GM19395 (cell line): ENCODE data around the gene MARCHF11.

Experiments used
- ATAC-seq: cut with Tn5 transposase; IDR thresholded peaks from one replicate; pipeline ENCODE4 v1.9.1; 2021; ENCODE audit warnings: mild to moderate bottlenecking, moderate library complexity; ENCODE audit not compliant: unreplicated experiment

The MARCHF11 gene

DNA sequence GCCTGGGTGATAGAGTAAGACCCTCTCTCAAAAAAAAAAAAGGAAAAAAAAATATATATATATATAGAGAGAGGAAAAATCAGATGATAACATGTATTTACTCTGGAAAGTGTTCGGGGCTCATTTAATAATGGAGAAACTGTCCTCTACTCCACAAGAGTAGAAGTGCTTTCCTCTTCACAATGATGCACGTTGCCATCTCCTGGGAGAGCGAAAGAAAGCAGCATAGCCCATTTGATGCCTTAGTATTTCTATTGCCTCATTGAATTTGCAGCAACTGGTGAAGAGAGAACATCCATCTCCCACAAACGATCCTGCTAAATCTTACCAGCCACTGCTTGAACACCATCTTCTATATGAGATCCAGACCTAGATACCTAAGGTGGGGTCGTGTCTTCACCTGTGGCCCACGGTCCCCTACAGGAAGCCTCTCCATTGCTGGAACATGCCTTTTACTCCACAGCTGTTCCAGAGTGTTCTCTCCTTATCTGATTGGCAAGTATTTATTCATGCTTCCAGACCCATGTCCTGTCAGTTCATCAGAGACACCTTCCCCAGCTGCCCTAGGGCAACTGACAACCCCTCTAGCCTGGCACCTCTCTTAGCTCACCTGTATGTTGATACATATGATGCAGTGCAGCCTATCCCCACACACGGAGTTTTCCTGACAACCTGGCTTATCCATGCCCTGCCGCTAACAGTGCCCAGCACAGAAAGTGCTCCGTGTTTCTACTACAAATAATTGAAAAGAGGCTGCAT, 115.3 kb downstream of the MARCHF11 start:
- ATAC-seq, result no peak

DNA sequence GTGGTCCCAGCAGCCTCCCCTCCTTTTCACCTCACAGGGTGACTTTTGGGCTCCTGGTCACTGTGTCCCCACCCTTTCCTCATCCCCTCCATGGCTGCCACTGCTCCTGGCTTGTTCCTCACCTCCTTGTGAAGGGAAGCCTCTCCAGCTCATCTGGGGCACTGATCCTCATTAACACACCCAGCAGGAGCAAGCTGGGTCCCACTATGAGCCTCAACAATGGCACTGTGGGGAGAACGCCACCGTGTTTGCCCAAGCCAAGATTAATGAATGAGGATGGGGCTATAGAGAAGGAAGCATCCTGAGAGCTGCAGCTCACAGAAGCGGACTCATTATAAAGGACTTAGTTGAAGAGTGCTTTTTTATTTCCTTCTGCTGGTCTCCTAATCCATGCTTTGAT, 118.4 kb downstream of the MARCHF11 start:
- no peak for ATAC-seq

DNA sequence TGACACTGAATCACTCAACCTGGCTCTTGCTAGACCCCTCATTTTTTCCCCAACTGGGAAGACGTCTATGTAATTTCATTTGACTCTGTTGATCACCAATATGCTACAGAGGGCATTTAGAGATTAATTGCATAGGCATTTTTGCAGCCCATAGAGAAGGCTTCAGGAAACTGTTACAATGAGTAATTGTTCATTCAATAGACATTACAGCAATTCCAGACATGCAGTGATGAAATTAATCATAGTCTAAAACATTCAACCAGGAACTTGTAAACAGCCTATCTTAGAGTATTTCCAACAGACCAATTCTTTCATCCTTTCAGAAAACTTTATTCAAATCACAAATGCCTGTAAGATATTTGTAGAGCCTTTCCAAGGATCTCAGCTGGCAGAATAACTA, 122.3 kb downstream of the MARCHF11 start:
- no peak for ATAC-seq

DNA sequence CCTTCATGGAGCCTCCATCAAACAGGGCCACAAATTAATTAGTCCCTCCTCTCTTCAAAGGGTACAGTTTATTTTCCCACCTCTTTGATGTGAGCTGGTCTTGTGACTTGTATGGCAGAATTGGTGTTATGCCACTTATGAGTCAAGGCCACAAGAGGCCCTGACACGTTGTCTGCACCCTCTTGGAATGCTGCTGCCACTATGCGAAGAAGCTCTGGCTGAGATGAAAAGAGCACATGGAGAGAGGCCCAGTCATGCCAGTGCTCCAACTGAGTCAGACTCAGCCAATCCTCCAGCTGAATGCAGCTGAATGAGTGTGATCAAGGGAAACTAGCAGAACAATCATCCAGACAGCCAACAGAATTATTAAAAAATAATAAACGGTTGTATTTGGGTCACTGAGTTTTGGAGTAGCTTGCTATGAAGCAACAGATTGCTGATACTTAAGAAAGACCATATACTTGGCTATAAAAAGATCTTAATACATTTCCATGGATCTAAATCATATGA, 128.3 kb downstream of the MARCHF11 start:
- ATAC-seq, result no peak

DNA sequence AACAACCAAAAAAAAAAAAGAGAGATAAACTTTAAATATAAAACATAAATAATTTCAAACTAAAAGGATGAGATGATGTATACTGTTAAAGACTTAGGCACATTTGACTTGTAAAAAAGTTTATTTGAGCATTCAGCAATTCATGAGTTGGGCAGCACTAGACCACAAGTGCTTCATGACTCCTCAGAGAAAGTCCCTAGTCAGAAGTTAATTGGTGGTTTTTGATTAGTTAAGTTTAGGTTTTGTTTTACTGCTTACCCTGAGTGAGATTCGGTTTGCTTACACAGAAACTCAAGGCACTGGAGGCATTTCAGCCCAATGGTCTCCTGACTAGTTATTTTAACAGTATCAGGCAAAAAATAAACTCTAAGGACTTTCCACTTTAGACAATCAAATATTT, 129.2 kb downstream of the MARCHF11 start:
- ATAC-seq, result no peak

DNA sequence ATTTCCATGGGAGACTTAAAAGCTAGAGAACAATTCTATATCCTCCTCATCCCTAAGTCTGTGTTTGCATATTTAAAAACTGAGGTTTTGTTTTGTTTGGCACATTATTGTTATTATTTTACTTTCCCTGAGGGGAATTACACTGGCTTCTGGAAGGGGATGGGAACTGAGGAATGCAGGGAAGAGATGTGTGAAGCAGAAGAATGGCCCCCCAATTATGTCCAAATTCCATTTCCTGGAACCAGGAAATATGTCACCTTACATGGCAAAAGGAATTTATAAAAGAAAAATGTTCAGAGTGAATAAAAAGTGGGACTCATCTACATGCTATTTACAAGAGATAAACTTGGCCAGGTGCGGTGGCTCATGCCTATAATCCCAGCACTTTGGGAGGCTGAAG, 129.8 kb downstream of the MARCHF11 start:
- ATAC-seq, result no peak

DNA sequence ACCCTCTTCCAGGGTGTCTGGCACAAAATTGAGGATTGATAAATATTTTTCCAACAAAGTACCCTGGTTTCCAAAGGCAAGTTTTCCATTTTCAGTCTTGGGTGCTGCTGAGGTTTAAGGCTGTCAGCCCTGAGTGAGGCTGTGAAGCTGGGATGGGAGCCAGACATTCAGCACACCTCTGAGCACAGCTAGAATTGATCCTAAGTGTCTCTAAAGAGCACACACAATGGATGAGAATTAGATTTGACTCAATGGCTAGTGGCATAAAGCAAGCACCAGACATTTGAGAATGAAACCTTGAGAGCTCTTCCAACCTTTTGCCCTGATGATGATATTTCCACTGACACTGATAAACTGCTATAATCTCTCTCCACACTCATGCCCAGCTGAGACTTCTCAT, 131.5 kb downstream of the MARCHF11 start:
- ATAC-seq, result no peak

DNA sequence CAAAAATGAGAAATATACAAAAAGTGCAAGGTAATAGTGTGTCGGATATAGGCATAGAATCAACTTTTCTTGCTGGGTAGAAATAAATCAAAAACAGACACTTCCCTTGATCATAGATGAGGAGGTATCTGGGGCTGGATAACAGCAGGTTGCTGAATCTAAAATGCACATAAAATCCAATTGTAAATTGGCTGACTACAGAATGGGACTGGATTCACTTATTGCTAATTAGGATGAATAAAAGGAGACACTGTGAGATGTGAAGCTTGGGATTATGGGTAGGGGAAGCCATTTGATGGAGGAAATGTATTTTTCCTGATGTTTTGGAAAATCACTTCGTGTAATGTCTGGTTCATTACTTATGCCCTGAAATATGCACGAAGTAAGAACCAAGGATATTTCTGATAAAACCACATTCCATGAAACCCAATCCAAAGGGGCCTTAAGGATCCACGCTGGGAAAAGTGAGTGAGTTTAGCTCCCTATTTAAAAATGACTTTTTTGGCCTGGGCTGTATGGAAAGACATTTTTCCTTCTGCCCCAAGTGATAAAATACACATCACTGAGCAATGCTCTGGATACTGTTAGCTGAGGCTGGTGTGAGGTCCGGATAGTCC, 136.1 kb downstream of the MARCHF11 start:
- no peak for ATAC-seq

DNA sequence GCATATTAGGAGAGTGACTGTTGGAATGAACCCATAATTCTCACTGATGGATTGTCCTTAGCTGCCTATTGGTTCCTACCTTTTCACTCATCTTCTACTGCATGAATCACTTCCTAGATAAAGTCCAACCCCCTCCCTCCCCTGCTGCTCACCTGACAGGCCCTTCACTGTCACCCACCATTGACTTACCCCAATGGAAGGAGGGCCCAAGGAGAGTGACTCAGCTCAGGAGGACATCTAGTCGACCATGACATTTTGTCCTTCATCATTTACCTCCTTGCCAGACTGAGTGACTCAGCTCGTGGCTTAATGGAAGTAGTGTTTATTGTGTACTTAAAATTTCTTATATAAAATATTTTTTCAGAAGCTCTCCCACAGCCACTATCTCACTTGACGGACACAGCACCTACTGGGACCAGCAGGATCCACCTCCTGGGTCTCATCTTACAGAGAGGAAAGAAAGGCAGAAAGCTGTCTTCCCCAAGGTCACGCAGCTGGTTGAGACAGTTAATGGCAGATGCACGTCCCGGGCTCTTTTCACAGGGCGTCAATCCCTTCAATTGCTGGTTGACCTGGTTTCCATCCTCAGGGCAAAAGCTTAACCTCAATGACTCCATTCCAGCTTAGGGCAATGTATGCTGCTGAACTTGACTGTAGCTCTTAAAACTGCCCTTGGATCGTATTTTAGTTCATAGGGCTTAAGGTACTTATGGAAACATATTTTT, 142.3 kb downstream of the MARCHF11 start:
- ATAC-seq, result no peak

DNA sequence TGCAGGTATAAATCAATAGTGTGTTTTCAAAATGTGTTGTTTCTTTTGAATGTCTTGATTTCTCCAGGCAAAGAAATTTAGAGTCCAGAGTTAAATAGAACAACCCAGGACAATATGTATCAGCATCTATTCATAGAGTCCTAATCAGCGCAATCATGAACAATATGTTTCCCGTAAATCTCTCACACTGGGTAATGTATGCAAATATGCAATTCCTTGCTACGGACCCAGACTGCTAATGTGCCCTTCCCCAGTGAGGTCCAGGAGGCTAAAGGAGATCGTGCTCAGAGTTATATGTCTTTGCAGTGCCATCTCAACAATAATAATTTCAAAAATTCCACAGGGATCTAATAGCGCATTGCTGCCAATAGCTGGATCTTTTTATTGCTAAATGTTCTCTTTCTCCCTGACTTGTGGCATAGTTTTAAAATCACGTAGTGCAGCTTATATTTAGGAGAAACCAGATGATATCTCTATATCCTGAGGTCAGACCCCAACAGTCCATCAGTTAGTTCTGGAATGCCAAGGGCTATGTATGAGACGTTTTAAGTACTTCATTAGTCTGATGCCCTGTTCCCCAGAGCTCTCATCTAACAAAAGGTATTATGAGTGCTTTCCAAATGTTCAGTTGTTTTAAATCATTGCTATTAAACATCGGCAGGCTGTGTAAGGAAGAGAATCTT, 145.1 kb downstream of the MARCHF11 start:
- no peak for ATAC-seq

DNA sequence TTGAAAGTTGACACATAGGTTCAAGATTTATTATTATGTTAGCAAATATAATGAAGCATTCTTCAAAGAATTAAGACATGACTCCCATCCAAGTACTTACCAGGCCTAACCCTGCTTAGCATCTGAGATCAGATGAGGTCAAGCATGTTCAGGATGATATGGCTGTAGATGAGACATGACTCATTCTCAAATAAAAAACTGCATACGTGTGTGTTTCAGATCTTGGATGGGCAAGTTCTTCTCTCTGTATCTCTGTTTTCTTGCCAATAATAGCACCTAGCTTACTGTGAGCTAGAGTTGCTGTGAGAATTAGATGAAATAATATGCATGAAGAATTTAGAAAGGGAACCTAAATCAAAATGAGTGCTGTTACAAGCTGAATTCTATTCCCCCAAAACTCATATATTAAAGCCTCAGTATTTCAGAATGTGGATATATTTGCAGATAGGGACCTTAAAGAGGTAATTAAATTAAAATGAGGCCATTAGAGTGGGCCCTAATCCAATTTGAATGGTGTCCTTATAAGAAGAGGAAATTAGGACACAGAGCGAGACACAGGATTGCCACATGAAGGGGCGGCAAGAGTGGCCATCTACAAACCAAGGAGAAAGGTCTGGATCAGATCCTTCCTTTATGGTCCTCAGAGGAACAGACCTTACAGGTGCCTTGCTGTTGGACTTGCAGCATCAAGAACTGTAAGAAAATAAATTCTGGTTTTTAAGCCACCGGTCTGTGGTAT, 146.2 kb downstream of the MARCHF11 start:
- ATAC-seq, result no peak

DNA sequence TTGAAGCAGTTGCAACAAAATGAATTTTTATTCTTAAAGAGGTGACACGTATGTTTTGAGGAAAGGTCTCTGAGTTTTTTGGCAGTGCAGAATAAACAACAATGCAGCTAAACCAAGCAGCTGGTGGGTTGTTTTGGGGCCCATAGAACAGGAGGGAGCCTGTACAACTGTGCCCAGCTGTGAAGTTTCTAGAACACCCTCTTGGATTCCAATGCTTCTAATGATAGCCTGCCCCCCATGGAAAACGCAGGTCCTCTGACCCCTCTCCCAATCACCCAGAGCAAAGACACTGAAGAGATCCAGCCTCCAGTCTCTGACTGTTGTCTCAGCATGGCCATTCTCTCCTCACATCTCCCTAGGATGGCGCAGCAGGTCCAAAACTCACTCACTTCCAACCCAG, 150.9 kb downstream of the MARCHF11 start:
- no peak for ATAC-seq

DNA sequence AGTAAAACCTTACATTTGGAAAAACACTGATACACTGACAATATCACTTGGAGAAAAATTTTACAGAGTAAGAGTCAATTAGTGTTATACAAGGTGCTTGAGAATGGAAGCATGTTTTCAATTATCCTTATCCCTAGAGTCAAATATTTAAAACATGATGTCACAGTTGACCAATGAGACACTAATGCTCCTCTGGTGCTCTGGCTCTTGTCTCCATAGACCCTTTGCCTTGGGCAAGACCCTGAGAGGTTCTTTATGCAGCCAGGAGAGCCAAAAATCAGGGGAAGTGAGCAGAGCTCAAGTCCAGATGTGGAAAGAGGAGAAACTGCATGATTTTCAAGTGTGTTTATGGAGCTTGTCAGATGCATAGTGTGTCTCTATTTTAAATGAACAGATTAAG, 153.9 kb downstream of the MARCHF11 start:
- ATAC-seq, result no peak

DNA sequence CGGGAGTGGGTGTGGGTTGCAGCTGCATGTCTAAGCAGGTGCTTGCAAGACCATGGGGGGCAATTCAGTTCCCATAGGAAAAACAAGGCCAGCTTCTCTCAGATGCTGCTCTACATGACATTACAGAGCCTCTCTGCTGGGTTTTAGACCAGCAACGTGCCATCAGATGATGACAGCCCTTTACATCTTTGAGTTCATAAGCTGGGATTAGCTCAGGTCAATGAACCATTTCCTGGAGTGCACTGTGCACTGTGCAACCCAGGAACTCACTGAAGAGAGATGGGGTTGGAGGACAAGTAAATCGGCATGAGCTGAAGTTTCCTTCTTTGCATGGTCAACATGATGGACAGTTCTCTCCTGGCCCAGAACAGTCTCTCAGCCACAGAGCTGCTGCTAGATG, 160.6 kb downstream of the MARCHF11 start:
- no peak for ATAC-seq

DNA sequence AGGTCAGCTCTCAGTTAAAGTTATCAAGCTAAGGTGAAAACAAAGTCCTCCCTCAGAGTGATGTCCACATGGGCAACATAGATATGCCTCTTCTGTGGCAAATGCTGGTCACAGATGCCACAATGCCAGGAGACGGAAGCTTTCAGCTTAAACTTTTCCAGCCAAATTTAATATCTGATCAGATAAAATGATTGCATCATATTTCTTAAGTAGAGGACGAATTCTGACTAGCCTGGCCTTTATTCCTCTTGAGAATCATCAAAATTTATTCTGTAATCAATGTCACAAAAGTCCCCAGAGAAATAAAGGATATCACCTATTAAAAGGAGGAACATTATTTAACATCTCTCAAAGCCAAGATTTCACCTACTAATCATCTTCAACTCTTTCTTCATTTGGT, 161.9 kb downstream of the MARCHF11 start:
- ATAC-seq, result no peak
